ENCODE data around the gene UVRAG. TPM values are rescaled to one million over a fixed set of nuclear protein-coding genes. Genes with fewer than 3 reads are reported as not detected.

The UVRAG gene
- total and polyA plus RNA-seq, 4 experiments from 2014 or later = 11.2 to 32.2 (median 21.3) TPM

DNA sequence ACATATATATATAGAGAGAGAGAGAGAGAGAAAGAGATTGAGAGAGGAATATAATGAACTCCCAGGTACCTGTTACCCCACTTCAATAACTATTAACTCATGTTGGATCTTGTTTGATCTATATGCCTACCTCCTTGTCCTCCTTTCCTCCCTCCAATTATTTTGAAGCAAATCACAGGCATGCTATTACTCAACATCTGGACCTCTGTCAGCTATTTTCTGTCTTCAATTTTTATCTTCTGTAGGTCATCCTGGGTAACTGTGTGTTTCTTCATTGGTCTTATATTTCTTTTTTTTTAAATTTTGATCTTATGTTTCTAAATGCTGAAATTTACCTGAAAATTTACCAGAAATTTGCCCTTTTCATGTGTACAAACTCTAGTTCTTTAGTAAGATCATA, 24.8 kb downstream of the UVRAG start:
- no peaks in the 10 kb centered on the region for H3K9me3 Mint-ChIP-seq
- CTCF ChIA-PET (ENCODE audit: partially characterized antibody) = no interaction called here
- H3K9me3 ChIP-seq (ENCODE audit: control insufficient read depth in 1 of 2, low read length in 2 of 2) = no peaks in the 10 kb centered on the region

DNA sequence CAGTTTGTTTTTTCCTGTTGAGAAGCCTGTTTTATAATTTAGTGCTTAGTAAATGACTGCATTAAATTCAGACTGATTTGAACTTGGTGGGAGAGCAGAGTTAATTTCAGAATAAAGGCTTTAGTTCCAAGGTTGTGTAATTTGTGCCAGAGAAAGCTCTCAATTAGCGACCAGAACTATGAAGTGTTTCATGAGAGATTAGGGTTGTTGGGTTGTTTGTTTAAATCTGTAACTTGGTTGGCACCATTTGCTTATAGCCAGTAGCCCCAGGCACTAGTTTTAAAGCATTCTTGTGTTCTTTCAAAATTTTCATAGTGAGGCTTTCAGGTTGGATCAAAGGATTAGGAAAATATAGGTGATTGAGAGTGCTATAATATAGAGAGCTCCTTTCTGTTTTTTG, 25.5 kb downstream of the UVRAG start:
- no peak overlapping the region for H3K4me3 Mint-ChIP-seq
- H3K27ac Mint-ChIP-seq = no peak overlapping the region
- no peaks in the 10 kb centered on the region for H3K9me3 ChIP-seq (ENCODE audit: control insufficient read depth in 1 of 2, low read length in 2 of 2)
- ChIA-PET CTCF (ENCODE audit: partially characterized antibody) (no interaction called here), POLR2A (ENCODE audit: partially characterized antibody) (no interaction called here)
- no peaks in the 10 kb centered on the region for H3K4me1 ChIP-seq (ENCODE audit: insufficient read depth, low read length)
- H3K36me3 Mint-ChIP-seq = peaks cover 9% of the 10 kb centered on the region in 2 donors
- no peaks in the 10 kb centered on the region for H3K9me3 Mint-ChIP-seq
- peaks cover 15 to 32% (median 22%) of the 10 kb centered on the region in 4 donors for H3K4me1 Mint-ChIP-seq
- no peaks in the 10 kb centered on the region for H3K27me3 ChIP-seq (ENCODE audit: insufficient read depth, low read length)
- no peak overlapping the region for H3K4me3 ChIP-seq (ENCODE audit: low read length in 2 of 2)
- H3K27me3 Mint-ChIP-seq = no peaks in the 10 kb centered on the region
- DNase-seq = no peak
- H3K36me3 ChIP-seq (ENCODE audit: insufficient read depth, low read length) = no peaks in the 10 kb centered on the region
- intact Hi-C loops (cut with micrococcal nuclease) = no loop called here
- no peak overlapping the region for H3K27ac ChIP-seq (ENCODE audit: low read depth, low read length)

More for the DNA sequence above, 24.8 kb downstream of the UVRAG start:
- H3K4me1 ChIP-seq (ENCODE audit: insufficient read depth, low read length) = no peaks in the 10 kb centered on the region
- no peaks in the 10 kb centered on the region for H3K27me3 Mint-ChIP-seq
- peaks cover 15 to 33% (median 23%) of the 10 kb centered on the region in 4 donors for H3K4me1 Mint-ChIP-seq
- POLR2A ChIA-PET (ENCODE audit: partially characterized antibody) = no interaction called here
- intact Hi-C loops (cut with micrococcal nuclease) = no loop called here
- no peaks in the 10 kb centered on the region for H3K36me3 ChIP-seq (ENCODE audit: insufficient read depth, low read length)
- H3K27me3 ChIP-seq (ENCODE audit: insufficient read depth, low read length) = no peaks in the 10 kb centered on the region
- no peak overlapping the region for H3K27ac ChIP-seq (ENCODE audit: low read depth, low read length)
- H3K4me3 ChIP-seq (ENCODE audit: low read length in 2 of 2) = no peak overlapping the region
- H3K4me3 Mint-ChIP-seq = no peak overlapping the region
- peaks cover 4 to 9% of the 10 kb centered on the region in 2 donors for H3K36me3 Mint-ChIP-seq
- no peak for DNase-seq
- H3K27ac Mint-ChIP-seq = peak overlapping the region in 1 of 7 donors; percentile 32

- H3K27me3 Mint-ChIP-seq = no peaks in the 10 kb centered on the region
- no peaks in the 10 kb centered on the region for H3K27me3 ChIP-seq (ENCODE audit: insufficient read depth, low read length)
- no peaks in the 10 kb centered on the region for H3K36me3 ChIP-seq (ENCODE audit: insufficient read depth, low read length)
- no peak for DNase-seq
- intact Hi-C loops (cut with micrococcal nuclease) = no loop called here
- no peak overlapping the region for H3K4me3 Mint-ChIP-seq
- H3K36me3 Mint-ChIP-seq = peaks cover 9% of the 10 kb centered on the region in 2 donors
- CTCF ChIA-PET (ENCODE audit: partially characterized antibody) = no interaction called here
- H3K4me3 ChIP-seq (ENCODE audit: low read length in 2 of 2) = no peak overlapping the region
- no peaks in the 10 kb centered on the region for H3K4me1 ChIP-seq (ENCODE audit: insufficient read depth, low read length)
- no peak overlapping the region for H3K27ac Mint-ChIP-seq
- peaks cover 9 to 34% (median 18%) of the 10 kb centered on the region in 4 donors for H3K4me1 Mint-ChIP-seq
- H3K9me3 ChIP-seq (ENCODE audit: control insufficient read depth in 1 of 2, low read length in 2 of 2) = no peaks in the 10 kb centered on the region
- POLR2A ChIA-PET (ENCODE audit: partially characterized antibody) = no interaction called here
- no peak overlapping the region for H3K27ac ChIP-seq (ENCODE audit: low read depth, low read length)
- H3K9me3 Mint-ChIP-seq = no peaks in the 10 kb centered on the region
These were observed 26.7 kb downstream of the UVRAG start for GRCh38 chr11:75841739-75842138.

DNA sequence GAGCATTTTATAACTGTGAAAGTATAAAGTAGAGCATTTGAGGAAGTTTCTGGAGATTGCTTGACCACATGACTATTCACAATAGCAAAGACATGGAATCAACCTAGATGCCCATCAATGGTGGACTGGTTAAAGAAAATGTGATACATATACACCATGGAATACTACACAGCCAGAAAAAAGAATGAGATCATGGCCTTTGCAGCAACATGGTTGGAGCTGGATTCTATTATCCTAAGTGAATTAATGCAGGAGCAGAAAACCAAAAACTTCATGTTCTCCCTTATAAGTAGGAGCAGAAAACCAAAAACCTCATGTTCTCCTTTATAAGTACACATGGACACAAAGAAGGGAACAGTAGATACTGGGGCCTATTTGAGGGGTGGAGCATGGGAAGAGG, 30.3 kb downstream of the UVRAG start:
- H3K4me3 ChIP-seq (ENCODE audit: low read length in 2 of 2) = no peak overlapping the region
- no peaks in the 10 kb centered on the region for H3K27me3 ChIP-seq (ENCODE audit: insufficient read depth, low read length)
- ChIA-PET POLR2A (ENCODE audit: partially characterized antibody) (no interaction called here), CTCF (ENCODE audit: partially characterized antibody) (no interaction called here)
- Mint-ChIP-seq H3K4me3 (no peak overlapping the region), H3K9me3 (no peaks in the 10 kb centered on the region), H3K36me3 (peaks cover 0 to 9% of the 10 kb centered on the region in 2 donors), H3K4me1 (peaks cover 11 to 40% (median 16%) of the 10 kb centered on the region in 4 donors), H3K27ac (no peak overlapping the region), H3K27me3 (no peaks in the 10 kb centered on the region)
- no peaks in the 10 kb centered on the region for H3K36me3 ChIP-seq (ENCODE audit: insufficient read depth, low read length)
- peaks cover 7% of the 10 kb centered on the region for H3K4me1 ChIP-seq (ENCODE audit: insufficient read depth, low read length)
- intact Hi-C loops (cut with micrococcal nuclease) = no loop called here
- DNase-seq = no peak
- H3K27ac ChIP-seq (ENCODE audit: low read depth, low read length) = no peak overlapping the region
- no peaks in the 10 kb centered on the region for H3K9me3 ChIP-seq (ENCODE audit: control insufficient read depth in 1 of 2, low read length in 2 of 2)

- DNase-seq = no peak
- H3K27me3 ChIP-seq (ENCODE audit: insufficient read depth, low read length) = no peaks in the 10 kb centered on the region
- peaks cover 14% of the 10 kb centered on the region for H3K4me1 ChIP-seq (ENCODE audit: insufficient read depth, low read length)
- Mint-ChIP-seq H3K36me3 (peaks cover 9 to 13% of the 10 kb centered on the region in 2 donors), H3K9me3 (no peaks in the 10 kb centered on the region), H3K27ac (peak overlapping the region in 1 of 7 donors; percentile 24), H3K4me3 (no peak overlapping the region), H3K4me1 (peaks cover 17 to 36% (median 24%) of the 10 kb centered on the region in 4 donors), H3K27me3 (no peaks in the 10 kb centered on the region)
- H3K9me3 ChIP-seq (ENCODE audit: control insufficient read depth in 1 of 2, low read length in 2 of 2) = no peaks in the 10 kb centered on the region
- no peak overlapping the region for H3K4me3 ChIP-seq (ENCODE audit: low read length in 2 of 2)
- H3K27ac ChIP-seq (ENCODE audit: low read depth, low read length) = no peak overlapping the region
- intact Hi-C loops (cut with micrococcal nuclease) = no loop called here
- H3K36me3 ChIP-seq (ENCODE audit: insufficient read depth, low read length) = no peaks in the 10 kb centered on the region
- ChIA-PET CTCF (ENCODE audit: partially characterized antibody) (interaction anchor here (6.4 kb wide), 1 partner anchor 17 kb away, joined by 22 read pairs; no protein-coding TSS in a partner anchor), POLR2A (ENCODE audit: partially characterized antibody) (interaction anchor here (1.4 kb wide), 1 partner anchor 13 kb away, joined by 3 read pairs; no protein-coding TSS in a partner anchor)
These were observed 34.9 kb downstream of the UVRAG start for GRCh38 chr11:75849894-75850293.

DNA sequence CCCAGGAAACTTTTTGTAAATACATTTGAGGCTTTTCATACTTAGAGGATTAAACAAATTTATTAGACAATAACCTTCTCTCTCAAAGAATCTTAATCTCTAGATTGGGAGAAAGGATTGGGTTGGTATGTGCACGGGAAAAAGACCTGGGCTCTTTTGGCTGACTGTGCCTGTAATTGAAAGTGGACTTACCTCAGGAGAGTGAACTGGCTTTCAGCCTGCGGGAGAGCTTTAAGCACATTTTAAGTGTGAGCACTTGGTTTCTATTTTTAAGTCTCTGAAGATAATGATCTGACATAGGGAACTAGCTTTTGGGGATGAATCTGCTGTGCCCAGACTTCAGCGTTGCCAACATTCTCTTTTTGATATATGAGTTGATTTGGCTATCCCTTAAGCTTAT, 35.8 kb downstream of the UVRAG start:
- Histone ChIP-seq H3K9me3 (ENCODE audit: control insufficient read depth in 1 of 2, low read length in 2 of 2) (no peaks in the 10 kb centered on the region), H3K4me3 (ENCODE audit: low read length in 2 of 2) (no peak overlapping the region), H3K27ac (ENCODE audit: low read depth, low read length) (no peak overlapping the region), H3K4me1 (ENCODE audit: insufficient read depth, low read length) (peaks cover 14% of the 10 kb centered on the region), H3K27me3 (ENCODE audit: insufficient read depth, low read length) (no peaks in the 10 kb centered on the region), H3K36me3 (ENCODE audit: insufficient read depth, low read length) (no peaks in the 10 kb centered on the region)
- H3K4me3 Mint-ChIP-seq = no peak overlapping the region
- CTCF ChIA-PET (ENCODE audit: partially characterized antibody) = interaction anchor here (0.6 to 6.4 kb wide), 3 partner anchors 16 to 47 kb away, joined by 4 to 22 read pairs (median 4); no protein-coding TSS in a partner anchor
- H3K4me1 Mint-ChIP-seq = peaks cover 19 to 36% (median 26%) of the 10 kb centered on the region in 4 donors
- peak overlapping the region in 4 of 7 donors; percentile 12 to 72 (median 41) for H3K27ac Mint-ChIP-seq
- DNase-seq = no peak
- H3K27me3 Mint-ChIP-seq = no peaks in the 10 kb centered on the region
- POLR2A ChIA-PET (ENCODE audit: partially characterized antibody) = interaction anchor here (1.4 kb wide), 1 partner anchor 14 kb away, joined by 3 read pairs; no protein-coding TSS in a partner anchor
- peaks cover 12 to 17% of the 10 kb centered on the region in 2 donors for H3K36me3 Mint-ChIP-seq
- H3K9me3 Mint-ChIP-seq = no peaks in the 10 kb centered on the region
- intact Hi-C loops (cut with micrococcal nuclease) = no loop called here

DNA sequence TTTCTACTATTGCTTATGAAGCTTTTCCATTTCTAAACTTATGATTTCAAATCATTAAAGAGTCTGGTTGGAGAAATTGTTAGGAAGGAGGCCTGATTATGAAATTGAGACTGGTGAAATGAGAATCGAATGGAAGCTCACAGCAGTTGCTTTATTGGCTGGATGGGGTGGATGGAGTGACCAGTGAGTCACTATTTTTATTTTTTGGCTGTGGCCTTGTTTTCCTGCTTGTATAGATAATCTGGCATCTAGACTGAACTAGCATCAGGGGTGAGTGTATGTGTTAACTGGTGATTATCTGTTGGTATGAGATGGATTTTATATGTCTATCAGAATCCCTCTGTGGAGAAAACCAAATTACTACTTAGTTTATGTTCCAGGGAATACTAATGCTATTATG, 36.2 kb downstream of the UVRAG start:
- intact Hi-C loops (cut with micrococcal nuclease) = no loop called here
- no peak overlapping the region for H3K4me3 Mint-ChIP-seq
- DNase-seq = no peak
- Histone ChIP-seq H3K9me3 (ENCODE audit: control insufficient read depth in 1 of 2, low read length in 2 of 2) (no peaks in the 10 kb centered on the region), H3K27me3 (ENCODE audit: insufficient read depth, low read length) (no peaks in the 10 kb centered on the region), H3K27ac (ENCODE audit: low read depth, low read length) (no peak overlapping the region), H3K4me1 (ENCODE audit: insufficient read depth, low read length) (peaks cover 14% of the 10 kb centered on the region), H3K36me3 (ENCODE audit: insufficient read depth, low read length) (no peaks in the 10 kb centered on the region), H3K4me3 (ENCODE audit: low read length in 2 of 2) (no peak overlapping the region)
- H3K36me3 Mint-ChIP-seq = peaks cover 12 to 17% of the 10 kb centered on the region in 2 donors
- CTCF ChIA-PET (ENCODE audit: partially characterized antibody) = interaction anchor here (0.6 to 6.4 kb wide), 3 partner anchors 16 to 48 kb away, joined by 4 to 22 read pairs (median 4); no protein-coding TSS in a partner anchor
- no peaks in the 10 kb centered on the region for H3K27me3 Mint-ChIP-seq
- POLR2A ChIA-PET (ENCODE audit: partially characterized antibody) = interaction anchor here (1.4 kb wide), 1 partner anchor 15 kb away, joined by 3 read pairs; no protein-coding TSS in a partner anchor
- H3K4me1 Mint-ChIP-seq = peaks cover 17 to 33% (median 26%) of the 10 kb centered on the region in 4 donors
- H3K9me3 Mint-ChIP-seq = no peaks in the 10 kb centered on the region
- peak overlapping the region in 2 of 7 donors; percentile 12 to 33 for H3K27ac Mint-ChIP-seq

Data from CD4-positive, alpha-beta memory T cell (primary cell).